GM21528 (cell line): Measurements from ENCODE around the gene ZNF627.
A peak's percentile ranks its signal among the peaks of the same experiment; 100 is the strongest.
"Not testable (repeated sequence)": the region's sequence is repeated elsewhere in the genome, so short reads cannot be mapped to it uniquely, and the experiment has no call there.

Experiments used
- ATAC-seq: cut with Tn5 transposase; IDR thresholded peaks from one replicate; pipeline ENCODE4 v1.9.1; 2021; ENCODE audit warnings: mild to moderate bottlenecking, moderate library complexity; ENCODE audit not compliant: unreplicated experiment, low FRiP score

ZNF627 gene

DNA sequence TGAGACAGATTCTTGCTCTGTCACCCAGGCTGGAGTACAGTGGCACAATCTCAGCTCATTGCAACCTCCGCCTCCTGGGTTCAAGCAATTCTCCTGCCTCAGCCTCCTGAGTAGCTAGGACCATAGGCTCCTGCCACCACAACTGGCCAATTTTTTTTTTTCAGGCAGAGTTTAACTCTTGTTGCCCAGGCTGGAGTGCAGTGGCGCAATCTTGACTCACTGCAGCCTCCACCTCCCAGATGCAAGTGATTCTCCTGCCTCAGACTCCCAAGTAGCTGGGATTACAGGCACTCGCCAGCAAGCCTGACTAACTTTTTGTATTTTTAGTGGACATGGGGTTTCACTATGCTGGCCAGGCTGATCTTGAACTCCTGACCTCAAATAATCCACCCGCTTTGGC lies 23.5 kb upstream of the ZNF627 start:
- ATAC-seq = not testable (repeated sequence)

DNA sequence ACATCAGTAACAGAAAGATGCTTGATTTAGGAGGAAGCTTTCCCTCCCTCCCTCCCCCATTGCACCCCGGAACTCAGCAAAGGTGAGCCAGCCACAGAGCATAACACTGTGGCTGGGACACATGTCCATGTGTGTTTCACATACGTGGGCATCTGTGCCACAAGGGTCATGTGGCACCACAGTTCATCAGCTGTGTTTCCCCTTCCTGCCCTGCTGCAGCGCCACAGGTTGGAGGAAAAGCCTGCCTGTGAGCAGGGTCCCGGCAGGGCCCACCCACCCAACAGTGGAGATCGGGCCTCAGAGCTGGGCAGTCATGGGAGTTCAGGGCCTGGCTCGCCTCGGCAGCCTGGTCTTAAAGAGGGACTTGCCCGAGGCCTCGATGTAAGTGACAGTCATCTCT lies 22.6 kb upstream of the ZNF627 start:
- no peak for ATAC-seq

DNA sequence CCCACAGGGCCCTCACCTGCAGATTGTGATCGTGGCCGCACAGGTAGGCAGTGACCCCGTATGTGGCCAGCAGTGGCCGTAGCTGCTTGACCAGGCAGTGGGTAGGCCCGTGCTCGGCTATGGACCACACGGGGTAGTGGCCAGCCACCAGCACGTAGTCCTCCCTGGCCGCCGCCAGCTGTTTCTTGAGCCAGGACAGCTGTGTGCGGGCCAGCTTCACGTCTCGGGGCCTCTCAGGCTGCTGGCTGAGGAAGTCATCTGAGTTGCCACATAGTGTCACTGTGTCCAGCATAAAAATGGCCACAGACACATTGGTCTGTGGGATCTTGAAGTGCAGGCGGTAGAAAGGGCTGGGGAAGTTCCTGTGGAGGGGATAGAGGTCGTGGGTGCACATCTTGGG lies 21.1 kb upstream of the ZNF627 start:
- ATAC-seq = no peak

DNA sequence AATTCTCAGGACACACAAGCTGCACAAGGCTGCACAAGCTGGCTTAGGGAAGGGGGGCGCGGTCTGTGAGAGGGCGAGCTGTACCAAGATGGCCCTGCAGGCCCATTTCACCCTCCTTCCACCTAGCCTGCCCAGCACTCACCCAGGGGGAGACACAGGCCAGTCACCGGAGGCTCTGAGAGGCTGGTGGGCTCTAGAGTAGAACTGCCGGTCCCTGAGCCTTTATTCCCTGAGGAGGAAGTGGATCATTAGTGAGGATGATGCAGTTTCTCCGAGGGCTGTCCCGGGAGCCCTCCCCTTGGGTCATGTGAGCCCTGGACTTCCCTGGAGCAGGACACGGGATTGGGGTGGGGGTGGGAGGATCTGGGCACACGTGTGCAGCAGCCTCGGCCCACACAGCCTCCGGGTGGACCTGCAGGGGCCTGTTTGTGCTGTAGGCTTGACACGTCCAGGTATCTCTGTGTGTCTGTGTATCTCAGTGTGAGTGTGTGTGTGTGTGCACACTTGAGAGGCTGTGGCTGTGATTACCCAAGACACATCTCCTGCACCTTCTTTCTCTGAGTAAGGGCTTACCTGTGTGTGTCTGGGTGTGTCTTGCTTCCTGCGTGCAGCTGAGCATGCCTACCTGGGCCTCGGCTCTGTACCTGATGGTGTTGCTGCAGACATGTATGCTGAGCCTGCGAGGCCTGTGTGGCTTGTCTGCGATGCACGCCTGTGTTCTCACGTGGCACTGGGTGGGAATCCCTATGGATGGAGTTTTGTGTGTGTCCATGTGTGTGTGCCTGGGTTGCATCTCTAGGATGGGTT lies 19.6 kb upstream of the ZNF627 start, which contains the start of gene ACP5:
Gene ACP5, minus strand, starts transcription at position 195 of the 807 bp plus-strand sequence. CDS start 328 bp downstream, outside the sequence.
- ATAC-seq = no peak

DNA sequence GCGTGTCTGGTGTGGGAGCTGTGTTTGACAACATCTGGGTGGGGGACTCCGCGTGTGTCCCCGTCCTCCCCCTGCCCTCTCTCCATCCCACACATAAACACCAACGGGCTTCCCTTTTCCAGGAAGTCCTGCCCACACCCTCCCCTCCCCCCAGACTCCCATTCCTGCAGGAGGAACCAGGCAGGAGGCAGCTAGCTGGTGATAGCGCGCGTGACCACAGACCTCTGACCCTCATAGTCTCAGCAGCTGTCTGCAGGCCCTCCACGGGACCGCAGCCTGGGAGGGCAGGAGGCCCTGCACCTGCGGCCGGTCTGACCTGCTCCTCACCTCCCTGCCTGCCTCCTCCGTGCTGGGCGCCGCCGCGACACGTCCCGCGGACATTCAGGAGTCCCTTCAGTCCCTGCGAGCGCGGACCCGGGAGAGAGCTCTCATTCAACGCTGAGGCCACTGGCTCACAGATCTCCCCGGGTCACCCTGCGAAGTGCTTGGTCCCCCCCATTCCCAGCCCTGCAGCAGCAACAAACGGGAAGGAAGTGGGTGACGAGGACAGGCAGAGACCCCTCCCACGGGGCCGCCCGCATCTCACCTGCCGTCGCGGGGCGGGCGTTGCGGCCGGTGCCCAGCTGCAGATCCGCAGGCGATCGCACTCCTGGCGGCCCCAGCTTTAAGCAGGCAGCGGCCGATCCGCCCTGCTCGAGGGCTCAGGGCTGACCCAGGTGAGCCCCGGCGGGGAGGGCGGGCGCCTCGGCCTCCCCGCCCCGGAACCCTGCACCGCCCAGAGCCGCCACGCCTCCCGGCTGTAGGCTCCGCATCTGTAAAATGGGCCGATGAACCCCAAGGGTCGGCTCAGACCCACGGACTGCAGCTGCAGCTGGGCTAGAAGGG lies 18.8 kb upstream of the ZNF627 start:
- no peak for ATAC-seq

DNA sequence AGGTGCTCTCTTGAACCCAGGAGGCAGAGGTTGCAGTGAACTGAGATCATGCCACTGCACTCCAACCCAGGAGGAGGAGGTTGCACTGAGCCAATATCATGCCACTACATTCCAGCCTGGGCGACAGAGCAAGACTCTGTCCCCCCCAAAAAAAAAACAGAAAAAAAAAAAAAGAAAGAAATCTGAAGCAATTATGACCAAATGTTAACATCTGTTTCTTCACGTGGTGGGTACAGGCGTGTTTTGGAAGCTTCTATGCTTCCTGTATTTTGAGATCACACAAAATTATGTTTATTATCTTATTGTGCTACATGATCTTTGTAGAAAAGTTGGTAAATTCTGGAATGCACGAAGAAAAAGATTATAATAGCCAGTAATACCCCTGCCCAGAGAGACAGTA lies 17.2 kb upstream of the ZNF627 start:
- ATAC-seq = no peak

- ATAC-seq = peak; percentile 63
These were observed 15.5 kb upstream of the ZNF627 start for GRCh38 chr19:11581740-11582139.

GRCh38 chr19:11586331-11586730 lies 11.0 kb upstream of the ZNF627 start:
- ATAC-seq = no peak

DNA sequence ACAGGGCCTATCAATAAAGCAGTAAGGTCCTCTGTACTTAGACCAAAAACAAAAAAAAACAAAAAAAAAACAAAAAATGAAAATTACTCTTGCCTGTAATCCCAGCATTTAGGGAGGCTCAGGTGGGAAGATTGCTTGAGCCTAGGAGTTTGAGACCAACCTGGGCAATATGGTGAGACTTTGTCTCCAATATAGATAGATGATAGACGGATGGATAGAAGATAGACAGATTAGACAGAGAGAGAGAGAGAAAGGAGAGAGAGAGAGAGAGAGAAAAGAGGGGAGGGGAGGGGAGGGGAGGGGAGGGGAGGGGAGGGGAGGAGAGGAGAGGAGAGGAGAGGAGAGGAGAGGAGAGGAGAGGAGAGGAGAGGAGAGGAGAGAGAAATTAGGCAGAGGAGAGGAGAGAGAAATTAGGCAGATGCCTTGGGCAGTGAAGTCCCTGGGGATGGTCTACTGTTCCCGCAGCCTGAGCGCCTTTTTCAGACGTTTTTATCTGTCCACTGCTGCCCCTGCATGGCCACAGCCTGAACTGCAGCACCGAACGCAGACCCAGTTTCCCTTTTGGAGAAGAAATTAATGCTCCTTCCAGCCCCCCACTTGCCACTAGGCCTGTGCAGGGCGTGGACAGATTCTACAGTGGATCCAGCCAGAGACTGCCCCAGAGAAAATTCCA lies 9.8 kb upstream of the ZNF627 start:
- no peak for ATAC-seq

- no peak for ATAC-seq
These were observed 9.2 kb upstream of the ZNF627 start for GRCh38 chr19:11587975-11588631.

DNA sequence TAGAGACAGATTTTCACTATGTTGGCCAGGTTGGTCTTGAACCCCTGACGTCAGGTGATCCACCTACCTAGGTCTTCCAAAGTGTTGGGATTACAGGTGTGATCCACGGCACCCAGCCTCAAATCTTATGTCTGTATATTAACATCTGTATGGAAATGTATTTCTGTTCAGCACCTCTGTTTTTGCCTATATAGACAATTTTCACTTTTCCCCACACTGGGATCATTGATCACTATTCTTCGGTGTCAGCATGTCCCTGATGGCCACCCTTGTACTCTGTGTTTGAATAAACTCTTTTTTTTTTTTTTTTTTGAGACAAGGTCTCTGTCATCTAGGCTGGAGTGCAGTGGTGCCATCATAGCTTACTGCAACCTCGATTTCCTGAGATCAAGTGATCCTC lies 3.2 kb upstream of the ZNF627 start:
- no peak for ATAC-seq

DNA sequence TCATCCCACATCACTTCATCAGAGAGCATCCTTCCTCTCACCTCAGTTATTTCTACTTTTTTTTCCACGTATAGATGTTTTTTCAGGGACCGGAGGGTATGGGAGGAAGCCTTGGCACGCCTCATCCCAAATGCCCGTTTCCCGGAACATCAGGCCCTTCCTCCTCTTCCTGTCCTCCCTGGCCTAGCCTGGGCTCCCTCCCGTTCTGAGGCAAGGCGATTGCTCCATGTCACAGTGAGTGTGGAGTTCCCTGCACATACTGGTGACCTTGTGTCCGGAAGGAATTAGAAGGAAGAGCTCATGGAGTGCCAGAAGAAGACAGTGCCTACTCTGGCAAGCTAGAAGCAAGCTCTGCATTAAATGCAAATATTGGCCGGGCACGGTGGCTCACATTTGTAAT lies 1.1 kb upstream of the ZNF627 start:
- no peak for ATAC-seq

- ATAC-seq = no peak
These were observed 810 bp downstream of the ZNF627 start for GRCh38 chr19:11598103-11598483.

DNA sequence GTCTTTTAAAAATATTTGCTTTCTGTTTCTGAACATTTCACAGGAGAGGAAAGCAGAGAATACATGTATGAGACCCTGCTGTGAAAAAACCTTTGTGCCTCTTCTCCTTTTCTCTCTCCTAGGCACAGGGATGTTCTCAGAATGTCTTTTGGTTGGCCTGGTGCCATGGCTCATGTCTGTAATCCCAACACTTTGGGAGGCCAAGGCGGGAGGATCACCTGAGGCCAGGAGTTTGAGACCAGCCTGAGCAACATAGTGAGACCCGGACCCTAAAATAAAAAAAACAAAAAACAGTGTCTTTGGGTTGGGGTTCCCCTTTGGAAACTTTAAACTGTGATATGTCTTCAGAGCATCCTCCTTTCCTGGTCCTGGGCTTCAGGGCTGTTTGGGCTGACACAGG lies 1.5 kb downstream of the ZNF627 start:
- no peak for ATAC-seq

DNA sequence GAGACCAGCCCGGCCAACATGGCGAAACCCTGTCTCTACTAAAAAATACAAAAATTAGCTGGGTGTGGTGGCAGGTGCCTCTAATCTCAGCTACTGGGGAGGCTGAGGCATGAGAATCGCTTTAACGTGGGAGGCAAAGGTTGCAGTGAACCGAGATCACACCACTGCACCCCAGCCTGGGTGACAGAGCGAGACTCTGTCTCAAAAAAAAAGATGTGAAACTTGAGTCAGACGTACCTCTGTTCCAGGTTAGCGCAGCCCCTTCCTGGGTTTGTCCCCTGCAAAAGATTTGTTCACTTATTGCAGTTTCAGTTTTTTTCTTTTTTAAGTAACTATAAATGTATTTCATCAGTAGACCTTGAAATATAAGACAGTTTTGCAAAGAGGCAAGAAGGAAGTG lies 2.4 kb downstream of the ZNF627 start:
- ATAC-seq = not testable (repeated sequence)

DNA sequence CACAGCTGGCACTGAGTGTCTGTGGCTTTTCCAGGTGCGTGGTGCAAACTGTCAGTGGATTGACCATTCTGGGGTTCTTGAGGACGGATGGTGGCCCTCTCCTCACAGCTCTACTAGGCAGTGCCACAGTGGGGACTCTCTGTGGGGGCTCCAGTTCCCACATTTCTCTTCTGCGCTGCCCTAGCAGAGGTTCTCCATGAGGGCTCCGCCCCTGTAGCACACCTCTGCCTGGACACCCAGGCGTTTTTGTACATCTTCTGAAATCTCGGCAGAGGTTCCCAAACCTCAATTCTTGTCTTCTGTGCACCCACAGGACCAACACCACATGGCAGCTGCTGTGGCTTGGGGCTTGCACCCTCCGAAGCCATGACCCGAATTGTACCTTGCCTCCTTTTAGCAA lies 9.2 kb downstream of the ZNF627 start:
- ATAC-seq = no peak

DNA sequence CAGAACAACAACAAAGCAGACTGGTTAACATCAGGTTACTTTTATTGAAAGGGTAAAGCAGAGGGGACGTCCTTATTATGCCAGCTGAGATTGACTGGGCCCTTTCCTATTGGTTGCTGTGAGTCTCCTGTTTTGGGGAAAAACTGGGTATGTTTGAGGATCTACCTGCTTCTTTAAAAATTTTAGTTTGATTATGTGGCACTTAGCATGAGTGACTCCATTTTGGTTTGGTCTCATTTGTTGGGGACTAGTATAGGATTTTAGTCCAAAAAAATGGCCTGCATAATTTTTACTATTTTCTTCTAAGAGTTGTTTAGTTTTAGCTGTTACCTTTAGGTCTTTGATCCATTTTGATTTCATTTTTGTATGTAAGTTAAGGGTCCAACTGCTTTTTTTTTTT lies 14.4 kb downstream of the ZNF627 start:
- ATAC-seq = no peak

DNA sequence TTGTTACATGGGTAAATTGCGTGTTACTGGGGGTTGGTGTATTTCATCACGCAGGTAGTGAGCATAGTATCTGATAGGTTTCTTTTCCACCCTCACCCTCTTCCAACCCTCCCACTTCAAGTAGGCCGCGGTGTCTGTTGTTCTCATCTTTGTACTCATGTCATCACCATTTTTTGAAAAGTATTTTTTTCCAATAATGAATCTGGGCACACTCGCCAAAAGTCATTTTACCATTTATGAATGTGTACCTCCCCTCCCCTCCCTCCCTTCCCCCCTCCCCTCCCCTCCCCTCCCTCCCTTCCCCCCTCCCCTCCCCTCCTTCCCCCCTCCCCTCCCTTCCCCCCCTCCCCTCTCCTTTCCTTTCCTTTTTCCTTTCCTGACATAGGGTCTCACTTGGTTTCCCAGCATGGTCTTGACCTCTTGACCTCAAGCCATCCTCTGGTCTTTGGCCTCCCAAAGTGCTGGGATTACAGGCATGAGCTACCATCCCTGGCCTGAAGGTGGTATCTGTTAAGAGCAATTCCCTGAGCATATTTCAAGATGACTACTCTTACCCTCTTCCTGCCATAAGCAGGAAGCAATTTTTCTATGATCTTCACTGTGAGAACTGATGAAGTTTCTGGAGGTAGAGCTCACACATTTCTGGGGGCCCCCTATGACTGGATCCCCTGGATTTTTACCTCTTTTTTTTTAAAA lies 15.7 kb downstream of the ZNF627 start:
- ATAC-seq = no peak

- ATAC-seq = no peak
These were observed 20.1 kb downstream of the ZNF627 start for GRCh38 chr19:11617180-11618062.
